ENCODE data around the gene ZNF608.
A peak's percentile ranks its signal among the peaks of the same experiment; 100 is the strongest.

The ZNF608 gene

DNA sequence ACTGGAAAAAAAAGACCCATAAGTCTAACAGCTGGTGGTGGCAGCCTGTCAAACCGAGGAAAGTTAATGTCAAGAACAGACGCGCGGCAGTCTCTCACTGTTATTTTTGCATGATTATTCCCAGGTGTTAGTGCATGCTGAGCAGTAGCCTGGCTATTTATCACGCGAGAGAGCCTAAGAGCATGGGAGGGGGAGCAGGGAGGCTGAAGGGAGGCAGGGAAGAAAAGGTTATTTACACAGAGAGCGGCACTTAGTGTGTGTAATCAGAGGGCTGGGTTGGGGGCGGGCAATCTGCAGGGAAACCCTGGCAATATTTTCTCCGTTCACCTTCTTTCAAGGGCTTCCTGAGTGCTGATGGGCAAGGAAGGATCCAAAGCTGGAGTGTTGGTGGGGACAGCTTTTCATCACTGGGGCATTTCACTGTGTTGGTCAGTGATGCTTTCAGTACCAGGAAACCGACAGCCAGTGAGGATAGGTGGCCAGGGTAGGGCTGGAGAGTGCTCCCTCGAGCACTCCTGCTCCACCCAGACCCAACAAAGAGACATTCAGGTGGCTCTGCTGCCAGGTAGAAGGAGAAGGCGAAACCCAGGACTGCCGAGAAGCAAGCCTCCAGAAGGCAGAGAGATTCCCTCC, 39.6 kb downstream of the ZNF608 start:
- TF ChIP-seq, protein P1, sequence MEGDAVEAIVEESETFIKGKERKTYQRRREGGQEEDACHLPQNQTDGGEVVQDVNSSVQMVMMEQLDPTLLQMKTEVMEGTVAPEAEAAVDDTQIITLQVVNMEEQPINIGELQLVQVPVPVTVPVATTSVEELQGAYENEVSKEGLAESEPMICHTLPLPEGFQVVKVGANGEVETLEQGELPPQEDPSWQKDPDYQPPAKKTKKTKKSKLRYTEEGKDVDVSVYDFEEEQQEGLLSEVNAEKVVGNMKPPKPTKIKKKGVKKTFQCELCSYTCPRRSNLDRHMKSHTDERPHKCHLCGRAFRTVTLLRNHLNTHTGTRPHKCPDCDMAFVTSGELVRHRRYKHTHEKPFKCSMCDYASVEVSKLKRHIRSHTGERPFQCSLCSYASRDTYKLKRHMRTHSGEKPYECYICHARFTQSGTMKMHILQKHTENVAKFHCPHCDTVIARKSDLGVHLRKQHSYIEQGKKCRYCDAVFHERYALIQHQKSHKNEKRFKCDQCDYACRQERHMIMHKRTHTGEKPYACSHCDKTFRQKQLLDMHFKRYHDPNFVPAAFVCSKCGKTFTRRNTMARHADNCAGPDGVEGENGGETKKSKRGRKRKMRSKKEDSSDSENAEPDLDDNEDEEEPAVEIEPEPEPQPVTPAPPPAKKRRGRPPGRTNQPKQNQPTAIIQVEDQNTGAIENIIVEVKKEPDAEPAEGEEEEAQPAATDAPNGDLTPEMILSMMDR (IDR thresholded peaks at IDR 0.05; ENCODE audit: low read depth, low read length, missing control alignments), result no peak
- H3K4me3 ChIP-seq (replicated peaks; ENCODE audit: low read depth, low read length), result no peak overlapping the region
- DNase-seq (ENCODE audit: extremely low read depth, low read depth), result peak; percentile 73

GRCh38 chr5:124706051-124706450, 40.4 kb downstream of the ZNF608 start:
- no peak overlapping the region for H3K4me3 ChIP-seq (replicated peaks; ENCODE audit: low read depth, low read length)
- TF ChIP-seq, protein P1 (IDR thresholded peaks at IDR 0.05; ENCODE audit: low read depth, low read length, missing control alignments), result no peak

GRCh38 chr5:124705577-124705976, 40.9 kb downstream of the ZNF608 start:
- H3K4me3 ChIP-seq (replicated peaks; ENCODE audit: low read depth, low read length), result no peak overlapping the region
- TF ChIP-seq, protein P1 (IDR thresholded peaks at IDR 0.05; ENCODE audit: low read depth, low read length, missing control alignments), result no peak
- no peak for DNase-seq (ENCODE audit: extremely low read depth, low read depth)

More at GRCh38 chr5:124706051-124706450, 40.4 kb downstream of the ZNF608 start:
- no peak for DNase-seq (ENCODE audit: extremely low read depth, low read depth)

DNA sequence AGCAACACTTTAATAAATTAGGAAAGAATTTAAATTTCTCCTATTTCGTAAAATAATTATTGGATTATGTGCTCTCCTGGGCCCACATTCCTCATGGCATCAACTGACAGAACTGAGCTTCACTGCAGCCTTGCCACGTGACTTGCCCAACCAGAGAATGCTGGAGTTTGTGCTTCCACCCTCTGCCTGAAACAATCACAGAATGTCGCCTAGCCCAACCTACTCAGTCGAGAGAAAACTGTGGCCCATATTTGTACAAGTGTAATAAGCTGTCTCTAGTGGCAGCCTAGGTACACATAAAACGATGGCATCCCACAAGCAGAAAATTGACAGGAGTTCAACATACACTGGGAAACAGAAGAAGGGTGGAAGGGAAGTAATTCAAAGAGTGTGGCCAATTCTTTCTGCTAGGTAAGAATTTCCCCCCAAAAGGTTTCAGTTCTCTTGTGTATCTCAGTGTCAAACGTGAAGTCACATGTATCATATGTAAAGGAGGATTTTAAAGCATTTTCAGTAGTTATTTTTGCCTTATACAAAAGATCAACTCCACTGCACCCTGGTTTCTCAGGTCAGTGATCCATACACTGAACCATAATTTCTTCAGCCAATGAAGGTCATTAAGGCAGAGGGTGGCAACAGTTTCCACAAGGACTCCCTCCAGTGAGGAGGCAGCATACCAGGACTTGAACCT, 41.7 kb downstream of the ZNF608 start:
- no peak for DNase-seq (ENCODE audit: extremely low read depth, low read depth)
- TF ChIP-seq, protein P1 (IDR thresholded peaks at IDR 0.05; ENCODE audit: low read depth, low read length, missing control alignments), result no peak
- H3K4me3 ChIP-seq (replicated peaks; ENCODE audit: low read depth, low read length), result no peak overlapping the region

GRCh38 chr5:124703995-124704394, 42.4 kb downstream of the ZNF608 start:
- TF ChIP-seq, protein P1 (IDR thresholded peaks at IDR 0.05; ENCODE audit: low read depth, low read length, missing control alignments), result no peak
- no peak for DNase-seq (ENCODE audit: extremely low read depth, low read depth)
- no peak overlapping the region for H3K4me3 ChIP-seq (replicated peaks; ENCODE audit: low read depth, low read length)

DNA sequence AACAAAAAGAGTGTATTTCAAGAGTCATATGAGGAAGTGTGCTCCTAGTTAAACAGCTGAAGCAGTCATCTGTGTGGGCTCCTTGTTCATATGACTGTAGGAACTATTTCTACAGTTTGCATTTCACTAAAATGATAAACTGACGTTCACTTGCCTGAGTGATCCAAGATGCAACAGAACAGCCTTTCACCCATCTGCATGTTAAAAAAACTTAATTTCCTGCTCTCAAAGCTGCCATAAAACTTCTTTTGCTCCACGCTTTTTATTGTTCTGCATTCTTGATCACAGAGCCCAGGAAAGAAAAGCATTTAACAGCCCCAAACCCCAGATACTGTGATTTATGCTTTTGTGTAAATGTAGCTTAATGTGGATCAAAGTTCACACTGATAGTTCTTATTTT, 43.9 kb downstream of the ZNF608 start:
- TF ChIP-seq, protein P1 (IDR thresholded peaks at IDR 0.05; ENCODE audit: low read depth, low read length, missing control alignments), result no peak
- DNase-seq (ENCODE audit: extremely low read depth, low read depth), result no peak
- no peak overlapping the region for H3K4me3 ChIP-seq (replicated peaks; ENCODE audit: low read depth, low read length)
